Liver (tissue), 9 donors: ENCODE data around the gene SCP2D1. TPM values are rescaled to one million over a fixed set of nuclear protein-coding genes. Genes with fewer than 3 reads are reported as not detected.

Source experiments
- DNase-seq: peaks from one replicate; pipeline ENCODE4 v3.0.0-alpha.2; 2017; ENCODE audit warnings: low spot score
- H3K27ac ChIP-seq, 2 donors: one replicate each; pipeline ENCODE4 v1.7.0; 2013; ENCODE audit warnings: inconsistent platforms in 2 of 2, low read length in 2 of 2, control low read depth in 1 of 2, low read depth in 1 of 2, mild to moderate bottlenecking in 1 of 2
- H3K27me3 ChIP-seq, 4 donors: one replicate each; pipeline versions ENCODE4 v1.6.1 to v1.7.0; 2013; ENCODE audit warnings: low read length in 3 of 4, inconsistent platforms in 1 of 4, mild to moderate bottlenecking in 1 of 4, moderate library complexity in 1 of 4; ENCODE audit not compliant: control insufficient read depth in 4 of 4, insufficient read depth in 4 of 4
- H3K36me3 ChIP-seq, 4 donors: one replicate each; pipeline versions ENCODE4 v1.6.1 to v1.7.0; 2013; ENCODE audit warnings: low read length in 3 of 4, mild to moderate bottlenecking in 3 of 4, low read depth in 1 of 4, moderate library complexity in 1 of 4; ENCODE audit not compliant: control insufficient read depth in 4 of 4, insufficient read depth in 3 of 4
- H3K4me1 ChIP-seq, 4 donors: one replicate each; pipeline versions ENCODE4 v1.6.1 to v1.7.0; 2013; ENCODE audit warnings: low read length in 3 of 4, mild to moderate bottlenecking in 3 of 4, moderate library complexity in 1 of 4; ENCODE audit not compliant: control insufficient read depth in 4 of 4, insufficient read depth in 4 of 4
- H3K4me3 ChIP-seq, 3 donors: one replicate each; pipeline versions ENCODE4 v1.6.1 to v1.7.0; 2013; ENCODE audit warnings: low read length in 3 of 3, control low read depth in 1 of 3, low read depth in 1 of 3, mild to moderate bottlenecking in 1 of 3
- H3K9ac ChIP-seq, 2 donors: one replicate each; pipeline ENCODE4 v1.7.0; 2013; ENCODE audit warnings: low read length in 2 of 2, mild to moderate bottlenecking in 2 of 2, moderate library complexity in 2 of 2, control low read depth in 1 of 2, low read depth in 1 of 2
- H3K9me3 ChIP-seq, 4 donors: one replicate each; pipeline versions ENCODE4 v1.6.1 to v1.7.0; 2013; ENCODE audit warnings: low read length in 3 of 4; ENCODE audit not compliant: control insufficient read depth in 4 of 4
- FOXA1 ChIP-seq: IDR thresholded peaks from 2 replicates; pipeline ENCODE4 v1.6.1; 2016; ENCODE audit warnings: antibody characterized with exemption
- FOXA2 ChIP-seq: IDR thresholded peaks from 2 replicates; pipeline ENCODE4 v1.6.1; 2016; ENCODE audit warnings: antibody characterized with exemption
- GABPA ChIP-seq, 2 donors: IDR thresholded peaks in 1 of 2; conservative IDR thresholded peaks in 1 of 2; 2 replicates each; pipeline ENCODE4 v1.6.1; 2016; ENCODE audit warnings: antibody characterized with exemption in 2 of 2, mild to moderate bottlenecking in 1 of 2, moderate library complexity in 1 of 2
- HNF4A ChIP-seq, 2 donors: conservative IDR thresholded peaks; 2 replicates each; pipeline ENCODE4 v1.6.1; 2016; ENCODE audit warnings: antibody characterized with exemption in 2 of 2, mild to moderate bottlenecking in 2 of 2
- HNF4G ChIP-seq: IDR thresholded peaks from 2 replicates; pipeline ENCODE4 v1.6.1; 2016; ENCODE audit warnings: antibody characterized with exemption
- NR2F2 ChIP-seq: IDR thresholded peaks from 2 replicates; pipeline ENCODE4 v1.6.1; 2016; ENCODE audit warnings: antibody characterized with exemption
- RAD21 ChIP-seq, 2 donors: IDR thresholded peaks; 2 replicates each; pipeline ENCODE4 v1.6.1; 2016; ENCODE audit warnings: antibody characterized with exemption in 2 of 2, mild to moderate bottlenecking in 2 of 2
- REST ChIP-seq: IDR thresholded peaks from 2 replicates; pipeline ENCODE4 v1.6.1; 2016; ENCODE audit warnings: antibody characterized with exemption, mild to moderate bottlenecking
- RXRA ChIP-seq, 2 donors: IDR thresholded peaks; 2 replicates each; pipeline ENCODE4 v1.6.1; 2017 to 2018; ENCODE audit warnings: antibody characterized with exemption in 2 of 2, mild to moderate bottlenecking in 1 of 2
- SP1 ChIP-seq: IDR thresholded peaks from 2 replicates; pipeline ENCODE4 v1.6.1; 2018; ENCODE audit warnings: antibody characterized with exemption, mild to moderate bottlenecking
- YY1 ChIP-seq: IDR thresholded peaks from 2 replicates; pipeline ENCODE4 v1.6.1; 2016; ENCODE audit warnings: antibody characterized with exemption, mild to moderate bottlenecking
- WGBS: extraction: QIAGEN DNeasy Blood & Tissue Kit; methylation state at CpG from one replicate; pipeline ENCODE4 v1.1.7; 2013; 5-methylcytosine and 5-hydroxymethylcytosine counted together
- polyA plus RNA-seq, 2 donors: library from polyadenylated mRNA; stranded (reverse) in 1 of 2; unstranded in 1 of 2; fragments of 200-250 nt in 1 of 2; fragments of >200 nt in 1 of 2; fragmentation: Nextera tagmentation in 1 of 2; extraction: Ambion mirVana in 1 of 2; gene quantifications; one replicate each; pipeline versions ENCODE4 v1.2.1 to v1.2.3, GENCODE V29; 2013 to 2015
- total RNA-seq, 2 donors: library from RNA; depleted of rRNA; stranded (reverse); fragments of >200 nt; gene quantifications; one replicate each; pipeline ENCODE4 v1.2.3, GENCODE V29; 2014
- TF ChIP-seq, protein P1 (sequence below): IDR thresholded peaks from 2 replicates; pipeline ENCODE4 v1.6.1; 2016; ENCODE audit warnings: antibody characterized with exemption
- TF ChIP-seq, protein P2 (sequence below): fragments of 150-350 bp; IDR thresholded peaks from 2 replicates; pipeline ENCODE4 v1.5.1; 2017; ENCODE audit warnings: improper control_type of control experiment, low read depth, low read length; ENCODE audit not compliant: missing input control
- TF ChIP-seq, protein P3 (sequence below): IDR thresholded peaks from 2 replicates; pipeline ENCODE4 v1.6.1; 2016; ENCODE audit warnings: antibody characterized with exemption
- donor health status: healthy.
- donor health status: healthy.
- donor health status: healthy.
- donor health status: healthy.
- donor health status: healthy.

The SCP2D1 gene
- total and polyA plus RNA-seq, 4 donors: not detected

DNA sequence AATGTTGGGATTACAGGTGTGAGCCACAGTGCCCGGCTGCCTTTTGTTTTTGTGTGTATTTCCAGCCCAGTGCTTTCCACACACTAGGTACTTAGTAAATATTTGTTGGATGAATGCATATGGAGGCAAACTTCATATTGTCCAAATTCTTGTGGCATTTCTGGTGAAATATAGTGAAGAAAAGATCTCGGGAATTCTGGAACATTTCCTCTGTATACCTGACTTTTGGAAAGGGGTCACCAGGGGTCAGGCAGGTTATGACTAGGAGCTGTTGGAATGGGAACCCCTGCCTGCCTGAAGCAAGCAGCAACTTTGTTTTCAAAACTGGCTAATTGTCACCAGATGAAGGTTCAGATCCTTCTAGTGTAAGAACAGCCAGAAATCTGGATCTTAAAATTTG lies 12.1 kb upstream of the SCP2D1 start (continued):
- TF ChIP-seq, protein P1, sequence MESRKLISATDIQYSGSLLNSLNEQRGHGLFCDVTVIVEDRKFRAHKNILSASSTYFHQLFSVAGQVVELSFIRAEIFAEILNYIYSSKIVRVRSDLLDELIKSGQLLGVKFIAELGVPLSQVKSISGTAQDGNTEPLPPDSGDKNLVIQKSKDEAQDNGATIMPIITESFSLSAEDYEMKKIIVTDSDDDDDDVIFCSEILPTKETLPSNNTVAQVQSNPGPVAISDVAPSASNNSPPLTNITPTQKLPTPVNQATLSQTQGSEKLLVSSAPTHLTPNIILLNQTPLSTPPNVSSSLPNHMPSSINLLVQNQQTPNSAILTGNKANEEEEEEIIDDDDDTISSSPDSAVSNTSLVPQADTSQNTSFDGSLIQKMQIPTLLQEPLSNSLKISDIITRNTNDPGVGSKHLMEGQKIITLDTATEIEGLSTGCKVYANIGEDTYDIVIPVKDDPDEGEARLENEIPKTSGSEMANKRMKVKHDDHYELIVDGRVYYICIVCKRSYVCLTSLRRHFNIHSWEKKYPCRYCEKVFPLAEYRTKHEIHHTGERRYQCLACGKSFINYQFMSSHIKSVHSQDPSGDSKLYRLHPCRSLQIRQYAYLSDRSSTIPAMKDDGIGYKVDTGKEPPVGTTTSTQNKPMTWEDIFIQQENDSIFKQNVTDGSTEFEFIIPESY: no peak

- Histone ChIP-seq H3K36me3 (no peaks in the 10 kb centered on the region), H3K9me3 (no peaks in the 10 kb centered on the region), H3K4me1 (no peaks in the 10 kb centered on the region), H3K27me3 (peaks cover 0 to 7% (median 0%) of the 10 kb centered on the region in 4 donors), H3K27ac (no peak overlapping the region), H3K4me3 (no peak overlapping the region), H3K9ac (no peak overlapping the region)
- DNase-seq: no peak
- no peak for TF ChIP-seq FOXA2
- no peak for TF ChIP-seq GABPA (IDR thresholded peaks at IDR 0.05 in 1 of 2, conservative IDR thresholded peaks at IDR 0.05 in 1 of 2)
- TF ChIP-seq HNF4A (conservative IDR thresholded peaks at IDR 0.05): no peak
- TF ChIP-seq, protein P2, sequence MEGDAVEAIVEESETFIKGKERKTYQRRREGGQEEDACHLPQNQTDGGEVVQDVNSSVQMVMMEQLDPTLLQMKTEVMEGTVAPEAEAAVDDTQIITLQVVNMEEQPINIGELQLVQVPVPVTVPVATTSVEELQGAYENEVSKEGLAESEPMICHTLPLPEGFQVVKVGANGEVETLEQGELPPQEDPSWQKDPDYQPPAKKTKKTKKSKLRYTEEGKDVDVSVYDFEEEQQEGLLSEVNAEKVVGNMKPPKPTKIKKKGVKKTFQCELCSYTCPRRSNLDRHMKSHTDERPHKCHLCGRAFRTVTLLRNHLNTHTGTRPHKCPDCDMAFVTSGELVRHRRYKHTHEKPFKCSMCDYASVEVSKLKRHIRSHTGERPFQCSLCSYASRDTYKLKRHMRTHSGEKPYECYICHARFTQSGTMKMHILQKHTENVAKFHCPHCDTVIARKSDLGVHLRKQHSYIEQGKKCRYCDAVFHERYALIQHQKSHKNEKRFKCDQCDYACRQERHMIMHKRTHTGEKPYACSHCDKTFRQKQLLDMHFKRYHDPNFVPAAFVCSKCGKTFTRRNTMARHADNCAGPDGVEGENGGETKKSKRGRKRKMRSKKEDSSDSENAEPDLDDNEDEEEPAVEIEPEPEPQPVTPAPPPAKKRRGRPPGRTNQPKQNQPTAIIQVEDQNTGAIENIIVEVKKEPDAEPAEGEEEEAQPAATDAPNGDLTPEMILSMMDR: no peak
- TF ChIP-seq, protein P1: no peak
- WGBS: 78% methylated on average over 7 of the region's 7 CpGs
Measured at GRCh38 chr20:18802012-18802634, 11.5 kb upstream of the SCP2D1 start.

DNA sequence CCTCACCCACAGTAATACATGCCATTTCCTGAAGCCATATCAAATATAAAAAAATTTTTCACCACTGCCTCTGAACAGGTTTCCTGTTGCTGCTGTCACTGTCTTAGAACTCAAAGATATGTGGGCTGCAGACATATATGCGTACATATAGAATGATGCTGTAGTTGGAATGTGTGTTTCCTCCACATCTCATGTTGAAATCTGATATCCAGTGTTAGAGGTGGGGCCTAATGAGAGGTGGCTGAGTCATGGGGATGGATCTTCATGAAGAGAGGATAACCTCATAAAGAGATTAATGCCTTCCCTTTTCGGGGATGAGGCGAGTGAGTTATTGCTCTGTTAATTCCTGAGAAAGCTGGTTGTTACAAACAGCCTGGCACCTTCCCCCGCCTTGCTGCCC lies 7.7 kb upstream of the SCP2D1 start:
- DNase-seq: no peak
- WGBS: 85% methylated on average over 4 of the region's 4 CpGs
- peaks cover 0 to 7% (median 0%) of the 10 kb centered on the region in 4 donors for H3K27me3 ChIP-seq

GRCh38 chr20:18808712-18809111 lies 4.9 kb upstream of the SCP2D1 start:
- Histone ChIP-seq H3K27me3 (peaks cover 0 to 7% (median 0%) of the 10 kb centered on the region in 4 donors), H3K36me3 (no peaks in the 10 kb centered on the region), H3K27ac (no peak overlapping the region), H3K9me3 (no peaks in the 10 kb centered on the region), H3K4me1 (no peaks in the 10 kb centered on the region), H3K4me3 (no peak overlapping the region), H3K9ac (no peak overlapping the region)
- no peak for DNase-seq
- 49% methylated on average over 3 of the region's 3 CpGs for WGBS
- TF ChIP-seq RXRA (IDR thresholded peaks at IDR 0.05): no peak
- no peak for TF ChIP-seq NR2F2
- no peak for TF ChIP-seq GABPA (IDR thresholded peaks at IDR 0.05 in 1 of 2, conservative IDR thresholded peaks at IDR 0.05 in 1 of 2)
- TF ChIP-seq REST: no peak
- TF ChIP-seq, protein P3, sequence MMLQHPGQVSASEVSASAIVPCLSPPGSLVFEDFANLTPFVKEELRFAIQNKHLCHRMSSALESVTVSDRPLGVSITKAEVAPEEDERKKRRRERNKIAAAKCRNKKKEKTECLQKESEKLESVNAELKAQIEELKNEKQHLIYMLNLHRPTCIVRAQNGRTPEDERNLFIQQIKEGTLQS: no peak
- TF ChIP-seq SP1: no peak
- no peak for TF ChIP-seq FOXA1
- TF ChIP-seq YY1: no peak
- TF ChIP-seq HNF4A (conservative IDR thresholded peaks at IDR 0.05): no peak
- no peak for TF ChIP-seq HNF4G

More for the DNA sequence above, 7.7 kb upstream of the SCP2D1 start:
- Histone ChIP-seq H3K27ac (no peak overlapping the region), H3K9me3 (no peaks in the 10 kb centered on the region), H3K36me3 (no peaks in the 10 kb centered on the region), H3K4me1 (no peaks in the 10 kb centered on the region), H3K9ac (no peak overlapping the region), H3K4me3 (no peak overlapping the region)
- TF ChIP-seq HNF4A (conservative IDR thresholded peaks at IDR 0.05) (no peak), GABPA (IDR thresholded peaks at IDR 0.05 in 1 of 2, conservative IDR thresholded peaks at IDR 0.05 in 1 of 2) (no peak), RAD21 (IDR thresholded peaks at IDR 0.05) (no peak), FOXA1 (no peak)
- TF ChIP-seq, protein P3: no peak
